Panc1 (cell line): Measurements from ENCODE around the gene ZNF407.

Experiments used
- CTCF ChIP-seq: fragments of 450-650 bp; IDR thresholded peaks from 2 replicates; pipeline ENCODE4 v1.5.1; 2017; ENCODE audit warnings: mild to moderate bottlenecking
- POLR2AphosphoS5 ChIP-seq: IDR thresholded peaks from 2 replicates; pipeline ENCODE4 v1.6.1; 2012; ENCODE audit warnings: mild to moderate bottlenecking, low read depth, low read length, moderate library complexity
- REST ChIP-seq, 2 experiments: IDR thresholded peaks; 2 replicates each; pipeline ENCODE4 v1.6.1; 2011 to 2012; ENCODE audit warnings: low read depth in 2 of 2, control low read depth in 1 of 2, low read length in 1 of 2, mild to moderate bottlenecking in 1 of 2, moderate library complexity in 1 of 2; ENCODE audit not compliant: insufficient read depth in 1 of 2
- SIN3A ChIP-seq: IDR thresholded peaks from 2 replicates; pipeline ENCODE4 v1.6.1; 2012; ENCODE audit warnings: low read depth, mild to moderate bottlenecking, low read length, moderate library complexity, borderline replicate concordance; ENCODE audit not compliant: insufficient read depth

- TF ChIP-seq CTCF (no peak), REST (IDR thresholded peaks at IDR 0.05; ENCODE audit: insufficient read depth in 1 of 2, low read depth in 2 of 2, low read length in 1 of 2) (no peak), SIN3A (no peak), POLR2AphosphoS5 (no peak)
Measured at GRCh38 chr18:74972354-74972753, 374.7 kb downstream of the ZNF407 start.
